ENCODE data around the gene PLK1.
A peak's percentile ranks its signal among the peaks of the same experiment; 100 is the strongest.
"Not testable (repeated sequence)": the region's sequence is repeated elsewhere in the genome, so short reads cannot be mapped to it uniquely, and the experiment has no call there.

PLK1 gene

GRCh38 chr16:23678430-23679273 lies at the start of gene PLK1:
PLK1 (plus strand) TSS chr16:23678889; CDS start chr16:23678933, 44 bp downstream.
- peak; percentile 63 to 64 for DNase-seq

- no peak for DNase-seq
These were observed 49.2 kb upstream of the PLK1 start for GRCh38 chr16:23629516-23629915.

GRCh38 chr16:23631874-23632273 lies 46.8 kb upstream of the PLK1 start:
- not testable (repeated sequence) for DNase-seq

GRCh38 chr16:23634461-23635036 lies 44.1 kb upstream of the PLK1 start:
- no peak for DNase-seq

- no peak for DNase-seq
These were observed 42.7 kb upstream of the PLK1 start for GRCh38 chr16:23635958-23636357.

- peak in 1 of 2 experiments; percentile 18 for DNase-seq
These were observed 38.1 kb upstream of the PLK1 start for GRCh38 chr16:23640615-23640930.

- peak; percentile 71 to 76 for DNase-seq
These were observed 37.5 kb upstream of the PLK1 start, which contains the start of the genes DCTN5 and PALB2 for GRCh38 chr16:23640931-23641765. DCTN5 (plus strand) TSS chr16:23641466; CDS start chr16:23641543, 77 bp downstream. PALB2 (minus strand) TSS chr16:23641310; CDS start chr16:23641157, 153 bp downstream.

GRCh38 chr16:23642246-23642774 lies 36.4 kb upstream of the PLK1 start:
- DNase-seq: no peak

GRCh38 chr16:23650674-23651416 lies 27.8 kb upstream of the PLK1 start:
- DNase-seq: no peak

- DNase-seq: no peak
These were observed 26.7 kb upstream of the PLK1 start for GRCh38 chr16:23651943-23652468.

- DNase-seq: no peak
These were observed 14.8 kb upstream of the PLK1 start for GRCh38 chr16:23663918-23664317.

GRCh38 chr16:23666571-23667354 lies 11.9 kb upstream of the PLK1 start:
- DNase-seq: no peak

- DNase-seq: no peak
These were observed 11.4 kb upstream of the PLK1 start for GRCh38 chr16:23667355-23667659.

- DNase-seq: no peak
These were observed 10.5 kb upstream of the PLK1 start for GRCh38 chr16:23668225-23668624.

- DNase-seq: no peak
These were observed 9.8 kb upstream of the PLK1 start for GRCh38 chr16:23668873-23669272.

GRCh38 chr16:23670137-23670776 lies 8.4 kb upstream of the PLK1 start:
- DNase-seq: no peak

- DNase-seq: no peak
These were observed 4.6 kb upstream of the PLK1 start for GRCh38 chr16:23673971-23674614.

- no peak for DNase-seq
These were observed 1.7 kb upstream of the PLK1 start for GRCh38 chr16:23676924-23677480.

GRCh38 chr16:23679274-23679985 lies 741 bp downstream of the PLK1 start:
- no peak for DNase-seq

GRCh38 chr16:23679986-23680336 lies 1.3 kb downstream of the PLK1 start:
- no peak for DNase-seq

Data from activated CD4-positive, alpha-beta T cell treated with anti-CD3 and anti-CD28 coated beads, Interleukin-2, amount 50 U/mL, for 4 hours (primary cell).